Nephron (organoid): ENCODE data around the gene BMPER.

Source experiments
- H3K27ac Mint-ChIP-seq, 3 experiments: 2 replicates each; pipeline ENCODE4 v1.8.0; 2020; ENCODE audit warnings: mixed read lengths in 3 of 3, mild to moderate bottlenecking in 2 of 3, moderate library complexity in 1 of 3
- H3K27me3 Mint-ChIP-seq: 2 replicates; pipeline ENCODE4 v1.8.0; 2021; ENCODE audit warnings: low read depth, mild to moderate bottlenecking, moderate library complexity, mixed read lengths
- H3K36me3 Mint-ChIP-seq: 2 replicates; pipeline ENCODE4 v1.8.0; 2020; ENCODE audit warnings: low read depth, mixed read lengths
- H3K4me1 Mint-ChIP-seq: 2 replicates; pipeline ENCODE4 v1.8.0; 2020; ENCODE audit warnings: mixed read lengths
- H3K4me3 Mint-ChIP-seq, 3 experiments: 2 replicates each; pipeline ENCODE4 v1.8.0; 2020; ENCODE audit warnings: mild to moderate bottlenecking in 3 of 3, mixed read lengths in 3 of 3, moderate library complexity in 2 of 3
- H3K9me3 Mint-ChIP-seq: 2 replicates; pipeline ENCODE4 v1.8.0; 2020; ENCODE audit warnings: mixed read lengths
- TF ChIP-seq, protein P1 (sequence below), 3 experiments: fragments of 200-600 bp; sonication (generic); IDR thresholded peaks; one replicate each; pipeline ENCODE4 v1.5.0; 2021; ENCODE audit warnings: antibody characterized with exemption in 3 of 3; ENCODE audit not compliant: unreplicated experiment in 3 of 3

BMPER gene

DNA sequence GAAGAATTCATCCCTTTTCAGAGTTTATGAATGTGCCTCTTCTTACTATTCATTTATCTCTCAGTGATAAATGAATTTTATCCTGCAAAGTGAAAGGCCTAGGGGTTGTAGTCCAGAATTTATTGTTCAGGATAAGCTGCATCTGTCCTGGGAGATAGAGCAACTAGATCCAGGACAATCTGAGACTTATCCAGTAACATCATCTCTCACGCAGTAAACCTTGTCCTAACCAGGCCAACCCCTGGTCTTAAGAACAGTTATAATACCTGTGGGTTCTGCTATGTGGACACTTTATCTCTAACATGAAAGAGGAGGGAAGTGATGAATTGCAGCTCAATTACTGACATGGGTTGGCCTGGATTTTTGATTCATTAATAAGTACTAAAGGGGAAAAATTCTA lies 287.6 kb downstream of the BMPER start:
- Mint-ChIP-seq H3K36me3 (no peaks in the 10 kb centered on the region), H3K27me3 (peaks cover 4% of the 10 kb centered on the region), H3K4me3 (no peak overlapping the region), H3K9me3 (no peaks in the 10 kb centered on the region), H3K4me1 (peaks cover 9% of the 10 kb centered on the region), H3K27ac (no peak overlapping the region)
- TF ChIP-seq, protein P1, sequence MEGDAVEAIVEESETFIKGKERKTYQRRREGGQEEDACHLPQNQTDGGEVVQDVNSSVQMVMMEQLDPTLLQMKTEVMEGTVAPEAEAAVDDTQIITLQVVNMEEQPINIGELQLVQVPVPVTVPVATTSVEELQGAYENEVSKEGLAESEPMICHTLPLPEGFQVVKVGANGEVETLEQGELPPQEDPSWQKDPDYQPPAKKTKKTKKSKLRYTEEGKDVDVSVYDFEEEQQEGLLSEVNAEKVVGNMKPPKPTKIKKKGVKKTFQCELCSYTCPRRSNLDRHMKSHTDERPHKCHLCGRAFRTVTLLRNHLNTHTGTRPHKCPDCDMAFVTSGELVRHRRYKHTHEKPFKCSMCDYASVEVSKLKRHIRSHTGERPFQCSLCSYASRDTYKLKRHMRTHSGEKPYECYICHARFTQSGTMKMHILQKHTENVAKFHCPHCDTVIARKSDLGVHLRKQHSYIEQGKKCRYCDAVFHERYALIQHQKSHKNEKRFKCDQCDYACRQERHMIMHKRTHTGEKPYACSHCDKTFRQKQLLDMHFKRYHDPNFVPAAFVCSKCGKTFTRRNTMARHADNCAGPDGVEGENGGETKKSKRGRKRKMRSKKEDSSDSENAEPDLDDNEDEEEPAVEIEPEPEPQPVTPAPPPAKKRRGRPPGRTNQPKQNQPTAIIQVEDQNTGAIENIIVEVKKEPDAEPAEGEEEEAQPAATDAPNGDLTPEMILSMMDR (IDR thresholded peaks at IDR 0.05; ENCODE audit: unreplicated experiment in 3 of 3): no peak

DNA sequence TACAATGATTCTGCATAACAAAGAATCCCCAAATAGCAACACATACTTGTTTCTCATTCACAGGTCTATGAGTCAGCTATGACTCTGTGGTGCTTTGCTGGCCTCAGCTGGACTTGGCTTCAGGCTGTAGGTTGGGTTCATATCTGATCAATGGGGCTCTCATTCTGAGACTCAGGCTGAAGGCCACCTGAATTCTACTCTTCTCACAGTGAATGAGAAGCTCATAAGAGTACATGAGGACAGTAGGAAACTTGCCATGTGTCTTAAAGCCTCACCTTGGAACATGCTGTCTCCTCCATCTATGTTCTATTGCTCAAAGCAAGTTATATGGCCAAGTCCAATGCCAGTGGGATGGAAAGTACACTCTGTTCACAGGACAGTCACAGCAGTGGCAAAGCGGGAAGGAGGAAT lies 292.9 kb downstream of the BMPER start:
- TF ChIP-seq, protein P1 (IDR thresholded peaks at IDR 0.05; ENCODE audit: unreplicated experiment in 3 of 3): no peak
- no peak overlapping the region for H3K4me3 Mint-ChIP-seq
- H3K4me1 Mint-ChIP-seq: no peaks in the 10 kb centered on the region
- H3K36me3 Mint-ChIP-seq: no peaks in the 10 kb centered on the region
- H3K27ac Mint-ChIP-seq: no peak overlapping the region
- H3K9me3 Mint-ChIP-seq: peaks cover 2% of the 10 kb centered on the region
- peaks cover 4% of the 10 kb centered on the region for H3K27me3 Mint-ChIP-seq
